OCI-M1 (cell line): ENCODE measurements around the gene ATXN7L3B.

Experiments
- DNase-seq: peaks from one replicate; lab custom pipeline; 2025; lab: John Stamatoyannopoulos, UW

The ATXN7L3B gene

GRCh38 chr12:74551291-74551690, 13.7 kb downstream of the ATXN7L3B start:
- no peak for DNase-seq

GRCh38 chr12:74552201-74552600, 14.6 kb downstream of the ATXN7L3B start:
- no peak for DNase-seq

- no peak for DNase-seq
Measured at GRCh38 chr12:74559728-74560127, 22.1 kb downstream of the ATXN7L3B start.

- DNase-seq, result no peak
Measured at GRCh38 chr12:74563927-74564326, 26.3 kb downstream of the ATXN7L3B start.

- DNase-seq, result peak; percentile 4
Measured at GRCh38 chr12:74578486-74578885, 40.9 kb downstream of the ATXN7L3B start.

- DNase-seq, result no peak
Measured at GRCh38 chr12:74579446-74579845, 41.8 kb downstream of the ATXN7L3B start.

- DNase-seq, result no peak
Measured at GRCh38 chr12:74579981-74580380, 42.3 kb downstream of the ATXN7L3B start.

- DNase-seq, result no peak
Measured at GRCh38 chr12:74581439-74581838, 43.8 kb downstream of the ATXN7L3B start.

GRCh38 chr12:74584483-74585062, 46.9 kb downstream of the ATXN7L3B start:
- no peak for DNase-seq

- DNase-seq, result no peak
Measured at GRCh38 chr12:74586251-74586650, 48.6 kb downstream of the ATXN7L3B start.
